Measurements from ENCODE around the gene TEAD4. TPM values are rescaled to one million over a fixed set of nuclear protein-coding genes. Genes with fewer than 3 reads are reported as not detected.

The TEAD4 gene
- total RNA-seq, 2 donors from 2014 or later, result 10.7 to 15.8 TPM

GRCh38 chr12:2944401-2945047 is 14.7 kb upstream of the TEAD4 start:
- peak overlapping the region; percentile 30 for H3K4me3 ChIP-seq
- peak; percentile 79 for TF ChIP-seq CTCF (IDR thresholded peaks at IDR 0.05)
- no peak overlapping the region for H3K27ac ChIP-seq
- no peaks in the 10 kb centered on the region for H3K9me3 ChIP-seq
- H3K27me3 ChIP-seq, result no peaks in the 10 kb centered on the region
- peak; percentile 60 for DNase-seq
- no peak overlapping the region for H3K9ac ChIP-seq (ENCODE audit: low read depth in 2 of 2, low read length in 2 of 2)
- intact Hi-C loops (cut with DNase I), result loop anchor here (10.0 kb wide), 1 partner anchor 60 kb away; no protein-coding TSS in a partner anchor
- no peaks in the 10 kb centered on the region for H3K4me1 ChIP-seq
- no peaks in the 10 kb centered on the region for H3K36me3 ChIP-seq

- intact Hi-C loops (cut with DNase I), result loop anchor here (10.0 kb wide), 1 partner anchor 65 kb away; no protein-coding TSS in a partner anchor
- Histone ChIP-seq H3K4me3 (no peak overlapping the region), H3K36me3 (no peaks in the 10 kb centered on the region), H3K9ac (ENCODE audit: low read depth in 2 of 2, low read length in 2 of 2) (no peak overlapping the region), H3K27ac (no peak overlapping the region), H3K9me3 (no peaks in the 10 kb centered on the region), H3K27me3 (no peaks in the 10 kb centered on the region), H3K4me1 (no peaks in the 10 kb centered on the region)
- DNase-seq, result no peak
- no peak for TF ChIP-seq CTCF (IDR thresholded peaks at IDR 0.05)
Measured at GRCh38 chr12:2949411-2949810, 9.8 kb upstream of the TEAD4 start.

- no peak overlapping the region for H3K9ac ChIP-seq (ENCODE audit: low read depth in 2 of 2, low read length in 2 of 2)
- TF ChIP-seq CTCF (IDR thresholded peaks at IDR 0.05), result no peak
- peaks cover 3% of the 10 kb centered on the region for H3K27me3 ChIP-seq
- intact Hi-C loops (cut with DNase I), result no loop called here
- no peak overlapping the region for H3K4me3 ChIP-seq
- no peak overlapping the region for H3K27ac ChIP-seq
- no peaks in the 10 kb centered on the region for H3K9me3 ChIP-seq
- no peak for DNase-seq
- H3K4me1 ChIP-seq, result peaks cover 10% of the 10 kb centered on the region
- no peaks in the 10 kb centered on the region for H3K36me3 ChIP-seq
Measured at GRCh38 chr12:2955888-2956287, 3.3 kb upstream of the TEAD4 start.

GRCh38 chr12:2957816-2958431 is 1.3 kb upstream of the TEAD4 start:
- peak overlapping the region; percentile 41 for H3K4me3 ChIP-seq
- TF ChIP-seq CTCF (IDR thresholded peaks at IDR 0.05), result no peak
- no peak for DNase-seq
- H3K27ac ChIP-seq, result peak overlapping the region; percentile 75
- no peaks in the 10 kb centered on the region for H3K36me3 ChIP-seq
- peaks cover 10% of the 10 kb centered on the region for H3K4me1 ChIP-seq
- peaks cover 3% of the 10 kb centered on the region for H3K27me3 ChIP-seq
- H3K9ac ChIP-seq (ENCODE audit: low read depth in 2 of 2, low read length in 2 of 2), result peak overlapping the region; percentile 35 to 79
- no peaks in the 10 kb centered on the region for H3K9me3 ChIP-seq
- intact Hi-C loops (cut with DNase I), result no loop called here

GRCh38 chr12:2958432-2959191 is 585 bp upstream of the TEAD4 start:
- peak overlapping the region; percentile 41 for H3K4me3 ChIP-seq
- no peaks in the 10 kb centered on the region for H3K9me3 ChIP-seq
- peak overlapping the region; percentile 75 for H3K27ac ChIP-seq
- intact Hi-C loops (cut with DNase I), result no loop called here
- peak overlapping the region; percentile 35 to 79 for H3K9ac ChIP-seq (ENCODE audit: low read depth in 2 of 2, low read length in 2 of 2)
- H3K27me3 ChIP-seq, result peaks cover 3% of the 10 kb centered on the region
- H3K36me3 ChIP-seq, result no peaks in the 10 kb centered on the region
- TF ChIP-seq CTCF (IDR thresholded peaks at IDR 0.05), result no peak
- DNase-seq, result peak; percentile 71
- H3K4me1 ChIP-seq, result peaks cover 10% of the 10 kb centered on the region
